GM10266 (cell line): ENCODE data around the gene DDX42.

Source experiments
- DNase-seq: peaks from one replicate; pipeline ENCODE4 v3.0.0; 2012; ENCODE audit errors: extremely low spot score
- CTCF ChIP-seq: IDR thresholded peaks from 2 replicates; pipeline ENCODE4 v1.5.1; 2012; ENCODE audit warnings: mild to moderate bottlenecking, low read depth; ENCODE audit not compliant: control insufficient read depth, insufficient read depth; ENCODE audit errors: missing control alignments

Gene DDX42

GRCh38 chr17:63798572-63799106 is 24.7 kb downstream of the DDX42 start:
- no peak for DNase-seq
- TF ChIP-seq CTCF, result no peak

GRCh38 chr17:63800783-63801182 is 26.8 kb downstream of the DDX42 start:
- no peak for DNase-seq
- no peak for TF ChIP-seq CTCF

- TF ChIP-seq CTCF, result no peak
- DNase-seq, result no peak
These were observed 30.4 kb downstream of the DDX42 start for GRCh38 chr17:63804328-63804727.

GRCh38 chr17:63805591-63805990 is 31.6 kb downstream of the DDX42 start:
- TF ChIP-seq CTCF, result no peak

GRCh38 chr17:63809970-63810369 is 36.0 kb downstream of the DDX42 start:
- no peak for TF ChIP-seq CTCF
- DNase-seq, result no peak

More at GRCh38 chr17:63805591-63805990, 31.6 kb downstream of the DDX42 start:
- DNase-seq, result no peak

- no peak for DNase-seq
- no peak for TF ChIP-seq CTCF
These were observed 42.2 kb downstream of the DDX42 start for GRCh38 chr17:63816123-63816522.

- TF ChIP-seq CTCF, result no peak
These were observed 42.7 kb downstream of the DDX42 start for GRCh38 chr17:63816669-63817068.

More at GRCh38 chr17:63816669-63817068, 42.7 kb downstream of the DDX42 start:
- DNase-seq, result no peak
